ENCODE data around the gene AP1B1. TPM values are rescaled to one million over a fixed set of nuclear protein-coding genes. Genes with fewer than 3 reads are reported as not detected.
"Not testable (repeated sequence)": the region's sequence is repeated elsewhere in the genome, so short reads cannot be mapped to it uniquely, and the experiment has no call there.

The AP1B1 gene
- total and polyA plus RNA-seq, 3 donors from 2014 or later: 71.8 to 92.0 (median 79.8) TPM

GRCh38 chr22:29380856-29381255 is 7.5 kb downstream of the AP1B1 start:
- Histone ChIP-seq H3K4me3 (no peak overlapping the region), H3K27me3 (no peaks in the 10 kb centered on the region), H3K9me3 (no peaks in the 10 kb centered on the region), H3K36me3 (ENCODE audit: low read depth, missing control alignments) (no peaks in the 10 kb centered on the region), H3K27ac (no peak overlapping the region), H3K4me1 (peaks cover 3% of the 10 kb centered on the region)
- 81 to 86% methylated on average over 6 of the region's 6 CpGs for WGBS, 2 donors
- DNase-seq: no peak
- intact Hi-C loops (cut with DNase I; ENCODE audit: low total_unique reads): no loop called here
- TF ChIP-seq POLR2A (IDR thresholded peaks at IDR 0.05) (no peak), CTCF (IDR thresholded peaks at IDR 0.05) (no peak)

GRCh38 chr22:29380032-29380781 is 8.2 kb downstream of the AP1B1 start:
- TF ChIP-seq CTCF (IDR thresholded peaks at IDR 0.05) (no peak), POLR2A (IDR thresholded peaks at IDR 0.05) (no peak)
- intact Hi-C loops (cut with DNase I; ENCODE audit: low total_unique reads): no loop called here
- Histone ChIP-seq H3K4me3 (no peak overlapping the region), H3K4me1 (peaks cover 2% of the 10 kb centered on the region), H3K27me3 (no peaks in the 10 kb centered on the region), H3K36me3 (ENCODE audit: low read depth, missing control alignments) (no peaks in the 10 kb centered on the region), H3K9me3 (no peaks in the 10 kb centered on the region), H3K27ac (no peak overlapping the region)
- no peak for DNase-seq
- WGBS, 2 donors: 84 to 94% methylated on average over 5 to 6 of the region's 6 CpGs

- intact Hi-C loops (cut with DNase I; ENCODE audit: low total_unique reads): no loop called here
- TF ChIP-seq POLR2A (IDR thresholded peaks at IDR 0.05) (no peak), CTCF (IDR thresholded peaks at IDR 0.05) (no peak)
- Histone ChIP-seq H3K4me1 (peaks cover 2% of the 10 kb centered on the region), H3K27me3 (no peaks in the 10 kb centered on the region), H3K9me3 (no peaks in the 10 kb centered on the region), H3K27ac (no peak overlapping the region), H3K36me3 (ENCODE audit: low read depth, missing control alignments) (no peaks in the 10 kb centered on the region), H3K4me3 (no peak overlapping the region)
- WGBS, 2 donors: 86 to 94% methylated on average over 7 of the region's 7 CpGs
- no peak for DNase-seq
These were observed 9.1 kb downstream of the AP1B1 start for GRCh38 chr22:29379258-29379657.

- no peak for DNase-seq
- H3K27me3 ChIP-seq: no peaks in the 10 kb centered on the region
- no peaks in the 10 kb centered on the region for H3K36me3 ChIP-seq (ENCODE audit: low read depth, missing control alignments)
- H3K27ac ChIP-seq: no peak overlapping the region
- intact Hi-C loops (cut with DNase I; ENCODE audit: low total_unique reads): no loop called here
- TF ChIP-seq POLR2A (IDR thresholded peaks at IDR 0.05) (no peak), CTCF (IDR thresholded peaks at IDR 0.05) (no peak)
- H3K9me3 ChIP-seq: no peaks in the 10 kb centered on the region
- 76 to 81% methylated on average over 7 of the region's 7 CpGs for WGBS, 2 donors
- no peak overlapping the region for H3K4me3 ChIP-seq
- H3K4me1 ChIP-seq: peaks cover 2% of the 10 kb centered on the region
These were observed 10.4 kb downstream of the AP1B1 start for GRCh38 chr22:29377979-29378378.

GRCh38 chr22:29376705-29377104 is 11.7 kb downstream of the AP1B1 start:
- H3K4me3 ChIP-seq; H3K9me3 ChIP-seq; H3K27me3 ChIP-seq; H3K27ac ChIP-seq; intact Hi-C loops (cut with DNase I; ENCODE audit: low total_unique reads); H3K4me1 ChIP-seq; H3K36me3 ChIP-seq (ENCODE audit: low read depth, missing control alignments); DNase-seq: not testable (repeated sequence)
- 84 to 86% methylated on average over 5 of the region's 5 CpGs for WGBS, 2 donors

Measured in testis (tissue), 3 donors.